HCT116 (cell line): ENCODE measurements around the gene GATM. TPM values are rescaled to one million over a fixed set of nuclear protein-coding genes. Genes with fewer than 3 reads are reported as not detected.

Experiments used
- ATAC-seq: fragments of 200-7000 bp; cut with Tn5 transposase; 2 replicates; pipeline ENCODE4 v1.9.1; 2020; ENCODE audit warnings: mild to moderate bottlenecking, moderate library complexity
- BruUV-seq: library from RNA; stranded (reverse); fragments of 400-500 nt; replicated peaks from 2 replicates; lab custom pipeline; 2021; lab: Mats Ljungman, UMichigan
- CTCF ChIA-PET: fragments of 300-600 bp; sonication (Branson Sonifier 250); formaldehyde crosslinking; loops from one replicate; lab custom pipeline; 2021; ENCODE audit warnings: antibody characterized with exemption; lab: Charles Lee
- POLR2A ChIA-PET: fragments of 300-600, 350-600 bp; sonication (Branson Sonifier 250); formaldehyde crosslinking; loops from one replicate; lab custom pipeline; 2021; ENCODE audit warnings: antibody characterized with exemption; lab: Charles Lee
- RAD21 ChIA-PET, 2 experiments: fragments of 300-600 bp; sonication (Branson Sonifier 250); formaldehyde crosslinking; loops; one replicate each; lab custom pipeline; 2023; ENCODE audit warnings: low total read pairs in 2 of 2; ENCODE audit not compliant: uncharacterized antibody in 2 of 2, unreplicated experiment in 2 of 2, low non-redundant PET in 1 of 2; lab: Charles Lee
- DNase-seq: peaks from one replicate; pipeline ENCODE4 v3.0.0-alpha.2; 2010; ENCODE audit warnings: low read depth, low spot score
- H2AFZ ChIP-seq: fragments of 200-600 bp; shearing (Covaris generic), sonication (generic); 2 replicates; pipeline ENCODE4 v1.6.1; 2017; ENCODE audit warnings: low read depth, mixed run types, mixed read lengths, antibody characterized with exemption, low read length; ENCODE audit not compliant: poor library complexity, severe bottlenecking
- H3K27ac ChIP-seq: 2 replicates; pipeline ENCODE4 v1.5.1; 2012; ENCODE audit warnings: low read depth, low read length
- H3K27me3 ChIP-seq: fragments of 200-600 bp; sonication (generic); 2 replicates; pipeline ENCODE4 v1.6.1; 2016; ENCODE audit warnings: mixed run types, low read length, mixed read lengths; ENCODE audit not compliant: insufficient read depth
- H3K36me3 ChIP-seq, 2 experiments: fragments of 200-500 bp in 1 of 2; fragments of 200-600 bp in 1 of 2; sonication (Bioruptor generic) in 1 of 2; sonication (generic) in 1 of 2; 2 replicates each; pipeline versions ENCODE4 v1.5.1 to v1.6.1; 2014 to 2016; ENCODE audit warnings: low read length in 2 of 2, inconsistent platforms in 1 of 2, mixed read lengths in 1 of 2, mixed run types in 1 of 2; ENCODE audit not compliant: insufficient read depth in 2 of 2, control insufficient read depth in 1 of 2
- H3K4me1 ChIP-seq, 2 experiments: fragments of 200-600 bp in 1 of 2; sonication (generic) in 1 of 2; 2 replicates each; pipeline versions ENCODE4 v1.5.1 to v1.6.1; 2012 to 2017; ENCODE audit warnings: low read length in 2 of 2, inconsistent platforms in 1 of 2, mild to moderate bottlenecking in 1 of 2, mixed read lengths in 1 of 2, mixed run types in 1 of 2, moderate library complexity in 1 of 2; ENCODE audit not compliant: insufficient read depth in 2 of 2, control insufficient read depth in 1 of 2
- H3K4me2 ChIP-seq: fragments of 200-600 bp; sonication (generic); 2 replicates; pipeline ENCODE4 v1.6.1; 2017; ENCODE audit warnings: mixed run types, low read length, mixed read lengths
- H3K4me3 ChIP-seq, 2 experiments: fragments of 200-600 bp in 1 of 2; sonication (generic) in 1 of 2; replicated peaks in 1 of 2; 2 replicates each; pipeline ENCODE4 v1.5.1; 2011 to 2016; ENCODE audit warnings: low read length in 2 of 2, control low read depth in 1 of 2, low read depth in 1 of 2, mild to moderate bottlenecking in 1 of 2, mixed read lengths in 1 of 2, mixed run types in 1 of 2
- H3K79me2 ChIP-seq: fragments of 200-600 bp; sonication (generic); 2 replicates; pipeline ENCODE4 v1.6.1; 2017; ENCODE audit warnings: mild to moderate bottlenecking, mixed run types, low read length, moderate library complexity, mixed read lengths; ENCODE audit not compliant: insufficient read depth
- H3K9ac ChIP-seq: fragments of 200-600 bp; sonication (generic); 2 replicates; pipeline ENCODE4 v1.6.1; 2016; ENCODE audit warnings: low read length, mixed read lengths
- H3K9me2 ChIP-seq: fragments of 200-600 bp; sonication (generic), shearing (Covaris generic); 2 replicates; pipeline ENCODE4 v1.6.1; 2017; ENCODE audit warnings: mixed run types, mild to moderate bottlenecking, moderate library complexity; ENCODE audit not compliant: insufficient read depth
- H3K9me3 ChIP-seq, 2 experiments: fragments of 200-500 bp in 1 of 2; fragments of 200-600 bp in 1 of 2; sonication (Bioruptor generic) in 1 of 2; sonication (generic) in 1 of 2; 2 replicates each; pipeline ENCODE4 v1.6.1; 2014 to 2017; ENCODE audit warnings: low read length in 2 of 2, mixed read lengths in 2 of 2, inconsistent platforms in 1 of 2, low read depth in 1 of 2, mild to moderate bottlenecking in 1 of 2, mixed run types in 1 of 2, moderate library complexity in 1 of 2; ENCODE audit not compliant: control insufficient read depth in 1 of 2, insufficient read depth in 1 of 2
- H4K20me1 ChIP-seq: fragments of 200-600 bp; sonication (generic), shearing (Covaris generic); 2 replicates; pipeline ENCODE4 v1.6.1; 2017; ENCODE audit warnings: mixed run types, mild to moderate bottlenecking, moderate library complexity; ENCODE audit not compliant: insufficient read depth
- ATF3 ChIP-seq: IDR thresholded peaks from 2 replicates; pipeline ENCODE4 v1.6.1; 2012
- CEBPB ChIP-seq: IDR thresholded peaks from 2 replicates; pipeline ENCODE4 v1.6.1; 2012; ENCODE audit warnings: low read depth
- CTCF ChIP-seq, 3 experiments: fragments of 200-600 bp in 1 of 3; sonication (generic) in 1 of 3; IDR thresholded peaks in 2 of 3; conservative IDR thresholded peaks in 1 of 3; 2 replicates each; pipeline ENCODE4 v1.5.1; 2012 to 2017; ENCODE audit warnings: low read depth in 2 of 3, low read length in 2 of 3, antibody characterized with exemption in 1 of 3, borderline replicate concordance in 1 of 3, control low read depth in 1 of 3, mild to moderate bottlenecking in 1 of 3, mixed read lengths in 1 of 3, mixed run types in 1 of 3, moderate library complexity in 1 of 3; ENCODE audit not compliant: insufficient read depth in 1 of 3
- ELF1 ChIP-seq: IDR thresholded peaks from 2 replicates; pipeline ENCODE4 v1.6.1; 2012; ENCODE audit warnings: low read depth, borderline replicate concordance
- EZH2 ChIP-seq: fragments of 200-600 bp; sonication (generic); IDR thresholded peaks from 2 replicates; pipeline ENCODE4 v1.6.1; 2017; ENCODE audit warnings: antibody characterized with exemption, mixed run types
- EZH2phosphoT487 ChIP-seq: fragments of 200-600 bp; IDR thresholded peaks from 2 replicates; pipeline ENCODE4 v1.6.1; 2018; ENCODE audit warnings: antibody characterized with exemption, borderline replicate concordance
- JUND ChIP-seq: IDR thresholded peaks from 2 replicates; pipeline ENCODE4 v1.6.1; 2012
- RAD21 ChIP-seq: IDR thresholded peaks from 2 replicates; pipeline ENCODE4 v1.6.1; 2012; ENCODE audit warnings: low read depth, mild to moderate bottlenecking
- SP1 ChIP-seq: IDR thresholded peaks from 2 replicates; pipeline ENCODE4 v1.6.1; 2012; ENCODE audit warnings: low read depth
- TCF7L2 ChIP-seq: IDR thresholded peaks from 2 replicates; pipeline ENCODE4 v1.7.0; 2011; ENCODE audit warnings: borderline replicate concordance, inconsistent platforms; ENCODE audit not compliant: insufficient read depth, insufficient read length; ENCODE audit errors: extremely low read depth
- YY1 ChIP-seq: IDR thresholded peaks from 2 replicates; pipeline ENCODE4 v1.6.1; 2011; ENCODE audit warnings: low read length, low read depth, moderate library complexity, mild to moderate bottlenecking; ENCODE audit not compliant: insufficient replicate concordance; ENCODE audit errors: extremely low read depth
- ZBTB33 ChIP-seq: IDR thresholded peaks from 2 replicates; pipeline ENCODE4 v1.6.1; 2011; ENCODE audit warnings: mild to moderate bottlenecking, low read length, moderate library complexity; ENCODE audit not compliant: insufficient replicate concordance; ENCODE audit errors: extremely low read depth
- ZFX ChIP-seq: fragments of 450-650 bp; IDR thresholded peaks from 2 replicates; pipeline ENCODE4 v1.6.1; 2017
- intact Hi-C: fragments of 100-400 bp; cut with micrococcal nuclease; formaldehyde crosslinking; loops from 2 replicates; pipeline ENCODE4 v1.10.0; 2022
- total RNA-seq: library from RNA; stranded (reverse); gene quantifications from one replicate; pipeline ENCODE4 v1.2.1, GENCODE V29; 2021; ENCODE audit not compliant: unreplicated experiment

Gene GATM
- total RNA-seq, 1 experiment from 2014 or later = 3.1 TPM

- H3K27ac ChIP-seq = no peak overlapping the region
- H3K4me2 ChIP-seq = no peak overlapping the region
- peaks cover 11% of the 10 kb centered on the region; the same call in 1 of the 2 replicates for H3K27me3 ChIP-seq
- RAD21 ChIA-PET = no interaction called here
- intact Hi-C loops = no loop called here
- H3K4me3 ChIP-seq = no peak overlapping the region
- no peak for TF ChIP-seq EZH2
- DNase-seq = no peak
- no peaks in the 10 kb centered on the region for H3K79me2 ChIP-seq
- no peaks in the 10 kb centered on the region for H3K36me3 ChIP-seq
- no peaks in the 10 kb centered on the region for H4K20me1 ChIP-seq
- no peaks in the 10 kb centered on the region for H3K9me2 ChIP-seq
- ATAC-seq = no peak
- CTCF ChIA-PET = no interaction called here
- no peaks in the 10 kb centered on the region for H3K9me3 ChIP-seq
- no peak overlapping the region for H2AFZ ChIP-seq
- POLR2A ChIA-PET = no interaction called here
- no peak overlapping the region for H3K9ac ChIP-seq
- no TSS peak for BruUV-seq
- peaks cover 3 to 8% of the 10 kb centered on the region in 2 experiments; a peak in 2 of 4 replicates for H3K4me1 ChIP-seq
Observed at GRCh38 chr15:45346381-45346780, 32.0 kb downstream of the GATM start.

- ATAC-seq = no peak
- Histone ChIP-seq H3K36me3 (no peaks in the 10 kb centered on the region), H4K20me1 (no peaks in the 10 kb centered on the region), H3K4me3 (no peak overlapping the region), H2AFZ (no peak overlapping the region), H3K9me2 (no peaks in the 10 kb centered on the region), H3K27ac (no peak overlapping the region), H3K4me2 (no peak overlapping the region), H3K4me1 (peaks cover 3 to 8% of the 10 kb centered on the region in 2 experiments; a peak in 2 of 4 replicates), H3K9me3 (no peaks in the 10 kb centered on the region), H3K79me2 (no peaks in the 10 kb centered on the region), H3K9ac (no peak overlapping the region), H3K27me3 (peaks cover 5% of the 10 kb centered on the region; the same call in 1 of the 2 replicates)
- no TSS peak for BruUV-seq
- POLR2A ChIA-PET = no interaction called here
- CTCF ChIA-PET = no interaction called here
- intact Hi-C loops = no loop called here
- DNase-seq = no peak
- RAD21 ChIA-PET = no interaction called here
- TF ChIP-seq CEBPB (no peak), ELF1 (no peak), EZH2 (no peak), YY1 (no peak), TCF7L2 (no peak), ZBTB33 (no peak), JUND (no peak), RAD21 (no peak), EZH2phosphoT487 (no peak), ZFX (no peak), CTCF (IDR thresholded peaks at IDR 0.05 in 2 of 3, conservative IDR thresholded peaks at IDR 0.05 in 1 of 3; ENCODE audit: borderline replicate concordance in 1 of 3, insufficient read depth in 1 of 3, low read depth in 2 of 3, low read length in 2 of 3) (no peak), ATF3 (no peak), SP1 (no peak)
Observed at GRCh38 chr15:45343258-45343860, 35.0 kb downstream of the GATM start.
